GM19324 (cell line): ENCODE measurements around the gene COPZ1.

Experiments used
- ATAC-seq: cut with Tn5 transposase; IDR thresholded peaks from one replicate; pipeline ENCODE4 v1.9.1; 2021; ENCODE audit warnings: mild to moderate bottlenecking, moderate library complexity; ENCODE audit not compliant: unreplicated experiment, low FRiP score

Gene COPZ1

DNA sequence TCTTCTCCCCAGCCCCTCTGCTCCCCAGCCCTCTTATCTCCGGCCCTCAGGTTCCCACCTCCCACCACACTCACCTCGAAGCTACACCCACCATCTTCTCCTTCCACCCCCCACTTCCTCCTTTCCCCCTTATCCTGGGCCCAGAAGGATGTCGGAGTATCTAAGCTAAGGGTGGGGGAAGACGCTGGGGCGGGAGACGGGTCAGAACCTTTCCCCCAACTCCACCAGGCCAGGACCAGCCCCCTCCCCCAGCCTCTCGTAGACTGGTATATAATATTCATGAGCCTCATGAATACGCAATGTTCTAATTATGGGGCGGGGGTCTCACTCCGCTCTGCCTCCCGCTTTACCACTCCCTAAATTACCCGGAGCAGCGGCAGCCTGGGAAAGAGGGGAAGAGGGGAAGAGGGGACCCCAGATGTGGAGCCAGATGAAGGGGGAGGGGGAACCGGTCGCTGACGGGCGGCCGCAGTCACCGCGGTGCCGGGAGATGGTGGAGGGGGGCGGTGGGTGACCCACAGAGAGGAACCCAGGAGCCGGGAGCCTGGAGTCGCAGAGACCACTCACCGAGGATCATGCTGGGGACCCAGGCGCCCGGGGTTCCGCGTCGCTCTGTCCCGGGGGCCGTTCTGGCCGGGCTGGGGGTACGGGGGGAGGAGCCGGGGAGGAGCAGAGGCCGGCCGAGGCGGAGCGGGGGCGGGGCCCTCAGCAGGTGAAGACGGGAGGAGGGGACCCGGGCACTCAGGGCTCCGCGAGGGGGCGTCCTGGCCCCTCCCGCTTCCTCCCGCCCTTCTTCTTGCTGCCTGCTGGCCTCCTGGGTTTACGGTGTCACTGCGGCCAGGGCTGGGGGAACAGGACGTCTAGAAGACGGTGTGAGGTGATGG is 66.0 kb downstream of the COPZ1 start:
- ATAC-seq: peak; percentile 55

- ATAC-seq: no peak
These were observed 67.7 kb downstream of the COPZ1 start for GRCh38 chr12:54392485-54393206.

- ATAC-seq: no peak
These were observed 68.3 kb downstream of the COPZ1 start for GRCh38 chr12:54393207-54393609.

DNA sequence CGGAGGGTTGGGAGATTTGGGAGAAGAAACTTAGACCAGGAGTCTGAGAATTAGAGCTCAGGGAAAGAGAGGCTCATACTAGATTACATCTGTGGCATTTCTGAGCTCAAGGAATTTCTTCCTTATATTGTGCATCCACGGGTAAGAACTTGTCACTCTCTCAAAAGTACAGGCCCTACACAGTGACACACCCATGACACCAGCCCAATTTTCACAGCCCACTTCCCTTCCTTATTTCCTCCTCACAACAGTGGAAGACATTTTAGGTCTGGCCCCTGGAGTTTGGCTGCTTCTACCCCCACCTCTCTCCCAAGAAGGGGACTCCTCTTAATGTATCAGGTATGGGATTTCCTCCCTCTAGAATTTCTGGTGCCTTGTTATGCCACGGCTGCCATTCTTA is 68.8 kb downstream of the COPZ1 start:
- ATAC-seq: no peak

DNA sequence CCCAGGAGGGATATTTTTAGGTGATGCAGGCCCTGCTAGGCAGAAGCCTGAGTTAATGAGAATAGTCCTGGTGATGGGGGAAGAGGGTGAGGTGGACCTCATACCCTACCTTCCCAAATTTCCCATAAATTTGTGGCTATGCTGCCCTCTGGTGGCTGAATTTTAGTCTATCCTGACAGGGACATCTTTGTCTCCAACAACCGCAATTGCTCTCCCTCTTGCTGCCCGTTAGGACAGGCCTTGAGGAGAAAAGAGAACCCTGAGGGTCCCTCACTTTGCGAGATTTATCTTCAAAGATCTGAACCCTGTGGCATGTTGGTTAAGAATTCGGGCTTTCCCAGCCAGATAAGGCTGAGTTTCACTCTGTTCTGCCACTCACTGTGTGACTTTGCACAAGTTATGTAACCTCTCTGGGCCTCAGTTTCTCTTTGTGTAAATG is 69.4 kb downstream of the COPZ1 start:
- no peak for ATAC-seq

GRCh38 chr12:54394986-54395385 is 70.1 kb downstream of the COPZ1 start:
- ATAC-seq: no peak

DNA sequence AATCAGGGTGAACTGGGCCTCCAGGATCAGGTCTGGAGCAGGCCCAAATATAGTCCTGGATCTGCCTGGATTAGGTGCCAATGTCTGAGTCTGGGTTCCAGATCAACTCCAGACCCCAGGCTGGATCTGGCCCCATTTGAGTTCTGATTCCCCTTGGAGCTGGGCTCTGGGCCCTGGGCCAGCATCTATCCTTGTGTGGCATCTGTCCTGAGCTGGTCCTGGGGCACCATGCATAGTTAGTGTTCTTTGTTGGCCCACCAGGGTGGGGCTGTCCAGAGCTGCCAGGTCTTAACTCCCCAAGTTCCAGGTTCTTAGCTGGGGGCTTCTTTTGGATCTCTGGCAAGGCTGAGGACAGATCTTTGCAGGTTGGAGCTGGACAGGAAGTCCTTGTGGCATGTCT is 70.6 kb downstream of the COPZ1 start:
- no peak for ATAC-seq

GRCh38 chr12:54397157-54397556 is 72.2 kb downstream of the COPZ1 start:
- no peak for ATAC-seq

GRCh38 chr12:54398218-54398617 is 73.3 kb downstream of the COPZ1 start:
- no peak for ATAC-seq

DNA sequence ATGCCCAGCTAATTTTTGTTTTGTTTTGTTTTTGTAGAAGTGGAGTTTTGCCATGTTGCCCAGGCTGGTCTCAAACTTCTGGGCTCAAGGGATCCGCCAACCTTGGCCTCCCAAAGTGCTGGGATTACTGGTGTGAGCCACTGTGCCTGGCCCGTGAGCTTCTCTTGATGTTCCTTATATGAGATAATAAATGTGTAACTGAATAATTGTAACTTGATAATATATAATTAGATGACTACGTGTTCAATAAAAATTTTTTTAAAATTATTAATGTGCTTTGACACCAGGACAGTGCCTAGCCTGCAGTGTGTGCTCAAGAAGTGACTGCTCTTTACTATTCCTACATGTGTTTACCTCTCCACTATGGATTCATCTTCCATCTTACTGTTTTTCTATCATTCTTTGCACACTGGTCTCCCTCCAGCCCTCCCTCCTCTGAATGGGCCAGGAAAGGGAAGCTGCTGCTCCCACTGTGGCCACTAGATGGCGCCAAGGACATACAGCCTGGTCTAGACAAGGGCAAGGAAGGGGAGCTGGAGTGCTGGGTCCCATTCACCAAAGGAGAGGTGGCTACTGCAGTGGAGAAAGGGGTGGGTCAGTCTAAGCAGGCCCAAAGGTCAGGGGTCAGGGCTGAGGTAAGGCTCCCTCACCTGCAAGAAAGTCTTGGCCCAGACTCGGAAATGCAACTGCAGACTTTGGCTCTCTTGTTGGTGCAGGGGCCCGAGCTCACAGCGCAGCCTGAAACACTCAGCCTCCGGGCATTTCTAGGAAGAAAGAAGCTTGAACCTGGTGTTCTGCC is 74.3 kb downstream of the COPZ1 start:
- peak; percentile 59 for ATAC-seq

- no peak for ATAC-seq
These were observed 76.2 kb downstream of the COPZ1 start for GRCh38 chr12:54401119-54401518.
